Measurements from ENCODE around the gene C10orf53.

C10orf53 gene, protein sequence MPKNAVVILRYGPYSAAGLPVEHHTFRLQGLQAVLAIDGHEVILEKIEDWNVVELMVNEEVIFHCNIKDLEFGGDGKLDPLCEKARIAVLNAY

DNA sequence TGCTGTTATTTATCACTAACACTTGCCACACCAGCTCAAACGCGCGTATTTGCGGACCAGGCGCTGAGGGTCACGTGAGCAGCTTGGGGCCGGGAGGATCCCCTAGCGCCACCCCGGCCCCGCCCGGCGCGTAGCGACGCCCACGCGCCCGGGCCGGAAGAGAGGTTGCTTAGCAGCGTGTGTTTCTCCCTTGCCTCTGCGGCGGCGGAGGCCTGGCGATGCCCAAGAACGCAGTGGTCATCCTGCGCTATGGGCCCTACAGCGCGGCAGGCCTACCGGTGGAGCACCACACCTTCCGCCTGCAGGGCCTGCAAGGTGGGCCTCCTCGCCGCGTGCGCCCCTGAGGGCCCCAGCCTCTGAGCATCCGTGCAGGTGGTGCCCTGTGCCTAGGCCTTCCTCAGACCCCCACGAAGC is at the start of gene C10orf53:
C10orf53 (plus strand) TSS at position 172 of the 414 bp plus-strand sequence; CDS start at position 219, 47 bp downstream.
- Histone ChIP-seq H3K27me3 (replicated peaks; ENCODE audit: control insufficient read depth, insufficient read depth, low read length) (peaks cover 18% of the 10 kb centered on the region), H3K4me3 (ENCODE audit: low read length) (no peak within 1 kb of the TSS), H3K36me3 (ENCODE audit: control insufficient read depth, insufficient read depth, low read length, severe bottlenecking) (no peaks in the 10 kb centered on the region), H3K4me1 (ENCODE audit: control insufficient read depth, insufficient read depth, low read length) (no peaks in the 10 kb centered on the region), H3K9me3 (ENCODE audit: control insufficient read depth, low read length) (peaks cover 23% of the 10 kb centered on the region), H3K9ac (ENCODE audit: low read length) (no peak within 1 kb of the TSS)
- peak; percentile 47 for DNase-seq (ENCODE audit: low read depth)

DNA sequence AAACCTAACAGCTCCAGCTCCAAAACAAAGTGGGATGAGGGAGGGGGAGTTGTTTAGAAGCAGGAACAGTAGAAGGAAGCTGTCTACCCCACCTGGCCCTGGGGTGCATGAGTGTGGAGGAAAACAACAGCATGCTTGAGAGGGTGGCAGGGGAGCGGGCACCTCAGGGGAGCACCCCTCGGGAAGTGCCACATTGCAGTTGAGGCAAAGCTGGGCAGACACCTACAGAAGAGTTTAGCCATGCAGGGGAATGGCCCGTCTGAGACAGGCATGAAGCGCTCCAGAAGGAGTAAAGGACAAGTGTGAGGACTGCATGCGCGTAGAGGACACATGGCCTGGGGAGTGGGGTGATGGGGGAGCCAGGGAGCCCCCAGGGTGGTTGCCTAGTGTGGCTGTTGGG is 47.5 kb upstream of the C10orf53 start:
- Histone ChIP-seq H3K9me3 (ENCODE audit: control insufficient read depth, low read length) (no peaks in the 10 kb centered on the region), H3K36me3 (ENCODE audit: control insufficient read depth, insufficient read depth, low read length, severe bottlenecking) (no peaks in the 10 kb centered on the region), H3K27me3 (replicated peaks; ENCODE audit: control insufficient read depth, insufficient read depth, low read length) (peaks cover 48% of the 10 kb centered on the region), H3K9ac (ENCODE audit: low read length) (no peak overlapping the region), H3K4me3 (ENCODE audit: low read length) (no peak overlapping the region), H3K4me1 (ENCODE audit: control insufficient read depth, insufficient read depth, low read length) (no peaks in the 10 kb centered on the region)
- no peak for DNase-seq (ENCODE audit: low read depth)

DNA sequence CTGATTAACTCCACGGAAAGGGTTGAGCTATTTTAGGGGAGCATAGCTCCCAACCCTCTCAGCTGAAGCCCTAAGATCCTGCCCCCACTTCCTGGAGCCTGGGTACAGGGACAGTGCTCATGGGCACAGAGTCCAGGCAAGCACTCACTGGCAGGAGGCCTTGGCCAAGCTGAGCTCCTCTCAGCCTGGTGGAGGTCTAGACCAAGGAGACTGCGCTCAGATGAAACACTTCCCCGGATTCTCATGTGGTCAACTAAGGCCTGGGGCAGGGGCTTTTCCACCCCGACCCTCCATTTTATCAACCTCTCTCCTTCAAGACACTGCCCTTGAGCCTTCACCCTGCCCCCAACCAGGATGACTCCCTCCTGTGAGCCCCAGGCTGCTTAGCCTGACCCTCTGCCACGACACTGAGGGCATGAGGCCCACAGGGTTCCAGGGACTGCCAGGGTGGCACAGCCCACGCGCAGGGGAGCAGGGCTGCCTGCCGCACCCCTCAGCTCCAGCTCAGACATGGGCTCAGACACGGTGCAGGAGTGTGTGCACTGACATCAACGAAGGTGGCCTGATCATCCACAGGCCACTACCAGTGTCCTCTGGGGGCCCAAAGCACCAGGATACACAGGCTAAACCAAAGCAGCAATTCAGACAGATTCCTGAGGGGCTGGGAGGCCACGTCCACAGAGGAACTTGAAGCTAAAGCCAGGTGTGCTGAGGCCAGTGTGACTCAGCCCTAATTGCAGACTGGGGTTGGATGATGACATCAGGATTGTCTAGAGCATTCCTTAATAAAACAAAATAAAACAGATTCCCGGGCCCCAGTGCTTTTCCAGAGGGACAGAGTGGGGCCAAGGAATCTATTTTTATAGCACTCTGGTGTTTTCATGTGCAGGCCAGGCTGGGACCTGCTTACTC is 46.8 kb upstream of the C10orf53 start:
- no peaks in the 10 kb centered on the region for H3K9me3 ChIP-seq (ENCODE audit: control insufficient read depth, low read length)
- H3K36me3 ChIP-seq (ENCODE audit: control insufficient read depth, insufficient read depth, low read length, severe bottlenecking), result no peaks in the 10 kb centered on the region
- no peak overlapping the region for H3K4me3 ChIP-seq (ENCODE audit: low read length)
- H3K27me3 ChIP-seq (replicated peaks; ENCODE audit: control insufficient read depth, insufficient read depth, low read length), result peaks cover 48% of the 10 kb centered on the region
- DNase-seq (ENCODE audit: low read depth), result no peak
- no peak overlapping the region for H3K9ac ChIP-seq (ENCODE audit: low read length)
- H3K4me1 ChIP-seq (ENCODE audit: control insufficient read depth, insufficient read depth, low read length), result no peaks in the 10 kb centered on the region

DNA sequence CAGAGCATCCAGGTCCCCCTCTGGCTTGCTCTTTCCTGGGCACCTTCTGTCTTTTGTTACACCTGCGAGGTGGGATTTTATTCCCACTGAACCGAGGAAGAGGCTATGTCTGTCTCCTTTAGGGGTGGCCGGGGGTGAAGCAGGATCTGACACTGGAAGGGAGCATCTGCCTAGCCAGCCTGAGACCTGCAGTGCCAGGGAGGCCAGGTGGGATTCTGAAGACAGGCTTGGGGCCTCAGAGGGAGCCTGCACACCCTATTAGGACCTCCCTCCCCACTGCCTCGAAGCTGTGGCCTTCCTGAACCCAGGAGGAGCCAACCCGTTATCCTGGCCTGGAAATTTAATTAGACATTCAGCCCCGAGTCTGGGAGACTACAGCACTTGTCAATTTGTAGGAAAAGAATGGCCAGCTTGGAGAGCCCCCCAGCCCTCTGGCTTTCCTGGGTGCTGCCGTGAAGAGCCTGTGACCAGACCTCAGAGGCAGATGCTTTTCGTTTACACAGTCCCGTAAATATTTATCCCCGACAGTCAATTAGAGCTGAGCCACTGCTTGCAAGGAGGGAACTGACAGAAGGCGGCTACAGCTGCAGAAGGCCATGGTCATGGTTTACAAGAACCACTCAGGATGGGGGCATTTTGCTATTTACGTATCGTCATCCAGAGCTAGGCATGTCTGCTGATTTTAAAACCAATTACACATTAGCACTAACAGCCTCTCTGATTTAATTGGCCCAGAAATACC is 46.0 kb upstream of the C10orf53 start:
- H3K4me1 ChIP-seq (ENCODE audit: control insufficient read depth, insufficient read depth, low read length), result no peaks in the 10 kb centered on the region

DNA sequence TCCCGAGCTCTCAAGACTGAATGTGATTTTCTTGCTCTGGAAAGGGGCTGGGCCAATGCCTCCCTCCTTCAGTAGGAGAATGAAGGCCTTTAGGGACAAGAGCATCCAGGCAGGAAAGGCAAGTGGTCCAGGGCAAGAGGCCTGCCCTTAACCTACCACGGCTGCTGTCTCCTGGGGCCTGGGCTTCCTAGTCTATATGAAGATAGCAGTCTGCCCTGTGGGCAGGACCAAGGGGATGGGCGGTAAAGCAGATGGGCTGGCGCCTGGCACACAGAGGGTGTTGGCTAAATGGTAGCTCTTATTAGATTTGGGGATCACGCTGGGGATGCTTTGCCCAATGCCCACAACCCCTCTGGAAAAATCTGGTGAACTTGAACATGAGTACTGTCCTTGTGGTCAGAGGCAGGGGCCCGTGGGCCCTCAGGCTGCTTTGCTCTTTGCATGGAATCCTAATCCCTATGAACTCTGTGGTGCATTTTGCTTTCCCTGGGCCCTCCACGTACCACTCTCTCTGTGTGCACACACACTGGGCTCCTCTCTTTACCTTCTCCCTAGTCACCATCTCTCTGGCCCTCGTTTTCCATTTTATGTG is 45.3 kb upstream of the C10orf53 start:
- Histone ChIP-seq H3K4me3 (ENCODE audit: low read length) (no peak overlapping the region), H3K36me3 (ENCODE audit: control insufficient read depth, insufficient read depth, low read length, severe bottlenecking) (no peaks in the 10 kb centered on the region), H3K4me1 (ENCODE audit: control insufficient read depth, insufficient read depth, low read length) (no peaks in the 10 kb centered on the region), H3K9me3 (ENCODE audit: control insufficient read depth, low read length) (no peaks in the 10 kb centered on the region), H3K27me3 (replicated peaks; ENCODE audit: control insufficient read depth, insufficient read depth, low read length) (peaks cover 56% of the 10 kb centered on the region), H3K9ac (ENCODE audit: low read length) (no peak overlapping the region)
- no peak for DNase-seq (ENCODE audit: low read depth)

More for the DNA sequence above, 46.0 kb upstream of the C10orf53 start:
- Histone ChIP-seq H3K27me3 (replicated peaks; ENCODE audit: control insufficient read depth, insufficient read depth, low read length) (peaks cover 56% of the 10 kb centered on the region), H3K4me3 (ENCODE audit: low read length) (no peak overlapping the region), H3K9me3 (ENCODE audit: control insufficient read depth, low read length) (no peaks in the 10 kb centered on the region), H3K36me3 (ENCODE audit: control insufficient read depth, insufficient read depth, low read length, severe bottlenecking) (no peaks in the 10 kb centered on the region), H3K9ac (ENCODE audit: low read length) (no peak overlapping the region)
- DNase-seq (ENCODE audit: low read depth), result no peak

DNA sequence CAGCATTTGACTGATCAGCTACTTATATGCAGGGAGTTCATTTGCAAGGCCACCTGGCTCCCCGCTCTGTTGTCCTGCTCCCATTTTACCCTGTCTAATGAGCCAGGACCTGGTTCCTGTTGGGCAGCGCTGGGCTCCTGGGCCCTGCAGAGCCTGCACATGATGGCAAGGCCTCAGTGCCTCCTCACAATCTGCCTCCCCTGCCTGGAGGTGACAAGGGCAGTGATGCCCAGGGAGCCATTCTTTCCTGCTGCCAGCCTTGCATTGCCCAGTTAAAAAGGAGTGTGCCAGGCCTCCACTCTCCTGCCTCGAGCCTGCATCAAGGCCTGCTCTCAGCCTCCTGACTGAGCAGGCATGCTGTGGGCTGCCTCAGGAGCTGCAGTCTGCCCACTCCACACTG is 37.1 kb upstream of the C10orf53 start:
- Histone ChIP-seq H3K27me3 (replicated peaks; ENCODE audit: control insufficient read depth, insufficient read depth, low read length) (peaks cover 64% of the 10 kb centered on the region), H3K4me3 (ENCODE audit: low read length) (no peak overlapping the region), H3K4me1 (ENCODE audit: control insufficient read depth, insufficient read depth, low read length) (peaks cover 4% of the 10 kb centered on the region), H3K36me3 (ENCODE audit: control insufficient read depth, insufficient read depth, low read length, severe bottlenecking) (no peaks in the 10 kb centered on the region), H3K9me3 (ENCODE audit: control insufficient read depth, low read length) (peaks cover 3% of the 10 kb centered on the region), H3K9ac (ENCODE audit: low read length) (no peak overlapping the region)
- DNase-seq (ENCODE audit: low read depth), result no peak

DNA sequence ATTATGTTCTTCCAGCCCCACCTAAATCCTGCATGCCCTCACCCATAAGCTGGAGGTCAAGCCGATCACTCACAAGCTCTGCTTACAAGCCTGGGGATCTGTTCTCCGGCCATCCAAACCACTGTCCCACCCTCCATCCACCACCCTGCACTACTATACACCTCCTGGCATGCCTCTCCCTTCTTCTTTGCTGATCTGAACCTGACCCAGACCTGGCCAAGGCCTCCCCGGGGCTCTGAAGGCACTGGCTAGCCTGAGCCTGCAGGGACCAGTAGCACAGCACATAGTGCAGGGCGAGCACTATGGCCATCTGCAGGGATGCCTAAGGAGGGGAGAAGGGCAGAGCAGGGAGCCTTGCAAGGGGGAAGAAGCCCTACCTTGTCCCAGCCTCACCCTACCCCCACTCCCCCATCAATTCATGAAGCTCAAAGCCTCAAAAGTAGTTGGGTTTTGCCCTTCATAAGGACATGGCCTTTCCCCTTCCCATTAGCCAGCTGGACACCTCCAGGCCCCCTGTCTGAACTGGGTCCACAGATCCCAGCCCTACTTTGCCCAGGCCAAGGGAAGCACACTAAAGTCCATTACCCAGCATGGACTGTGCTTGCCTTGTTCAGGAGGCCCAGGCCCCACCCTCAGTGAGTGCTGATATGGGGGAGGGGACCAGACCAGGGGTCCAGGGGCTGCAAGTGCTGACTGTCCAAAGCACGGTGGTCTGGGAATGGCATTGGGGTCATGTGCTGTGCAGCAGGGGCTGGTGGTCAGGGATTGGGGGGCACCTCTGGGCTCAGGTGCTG is 36.0 kb upstream of the C10orf53 start:
- no peaks in the 10 kb centered on the region for H3K36me3 ChIP-seq (ENCODE audit: control insufficient read depth, insufficient read depth, low read length, severe bottlenecking)
- peaks cover 3% of the 10 kb centered on the region for H3K9me3 ChIP-seq (ENCODE audit: control insufficient read depth, low read length)
- no peak overlapping the region for H3K4me3 ChIP-seq (ENCODE audit: low read length)
- peaks cover 4% of the 10 kb centered on the region for H3K4me1 ChIP-seq (ENCODE audit: control insufficient read depth, insufficient read depth, low read length)
- H3K9ac ChIP-seq (ENCODE audit: low read length), result no peak overlapping the region
- H3K27me3 ChIP-seq (replicated peaks; ENCODE audit: control insufficient read depth, insufficient read depth, low read length), result peaks cover 59% of the 10 kb centered on the region
- no peak for DNase-seq (ENCODE audit: low read depth)

DNA sequence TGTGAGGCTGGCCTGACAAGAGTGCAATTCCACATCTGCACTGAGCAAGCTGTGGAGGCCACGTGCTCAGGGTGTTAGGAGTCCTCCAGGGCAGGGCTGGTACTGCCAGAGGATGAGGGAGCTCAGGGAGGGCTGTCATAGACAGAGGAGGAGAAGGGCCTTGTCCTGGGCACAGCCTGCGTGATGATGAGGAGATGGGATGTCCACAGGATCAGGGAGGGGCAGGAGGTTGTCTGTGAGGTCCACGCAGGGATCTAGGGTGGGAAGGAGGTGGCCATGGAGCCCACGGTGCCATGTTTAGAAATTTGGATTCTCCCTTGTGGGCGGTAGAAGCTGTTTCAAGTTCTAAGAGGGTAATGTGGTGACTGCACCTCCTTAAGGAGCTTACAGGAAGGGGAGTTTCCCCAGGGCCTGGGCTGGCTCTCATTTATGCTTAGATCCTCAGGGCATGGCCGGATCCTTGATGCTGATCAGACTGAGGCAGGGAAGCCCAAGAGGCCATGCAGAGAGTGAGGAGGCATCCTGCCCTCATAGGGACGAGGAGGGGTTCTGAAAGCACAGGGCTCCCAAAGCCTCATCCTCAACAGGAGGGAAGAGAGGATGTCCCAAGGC is 35.3 kb upstream of the C10orf53 start:
- no peaks in the 10 kb centered on the region for H3K36me3 ChIP-seq (ENCODE audit: control insufficient read depth, insufficient read depth, low read length, severe bottlenecking)
- H3K27me3 ChIP-seq (replicated peaks; ENCODE audit: control insufficient read depth, insufficient read depth, low read length), result peaks cover 65% of the 10 kb centered on the region
- no peak overlapping the region for H3K4me3 ChIP-seq (ENCODE audit: low read length)
- peaks cover 4% of the 10 kb centered on the region for H3K4me1 ChIP-seq (ENCODE audit: control insufficient read depth, insufficient read depth, low read length)
- peaks cover 3% of the 10 kb centered on the region for H3K9me3 ChIP-seq (ENCODE audit: control insufficient read depth, low read length)
- no peak for DNase-seq (ENCODE audit: low read depth)
- H3K9ac ChIP-seq (ENCODE audit: low read length), result no peak overlapping the region

DNA sequence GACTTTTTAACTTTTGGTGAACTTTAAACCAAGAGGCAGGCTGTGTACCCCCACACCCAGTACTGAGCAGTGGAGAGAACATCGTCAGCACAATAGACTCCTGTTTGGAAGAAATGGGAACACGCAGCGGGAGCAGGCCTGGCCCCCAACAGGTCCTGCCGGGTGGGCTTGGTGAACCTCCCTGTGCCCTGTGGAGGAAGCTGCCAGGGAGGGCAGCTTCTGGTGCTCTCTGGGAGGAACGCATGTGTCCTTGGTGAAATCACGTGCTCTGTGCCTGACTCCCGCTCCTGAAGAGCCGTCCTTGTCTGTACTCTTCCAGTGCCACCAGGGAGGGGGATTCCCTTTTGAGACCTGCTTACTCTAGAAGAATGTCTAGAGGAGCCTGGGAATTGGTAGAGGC is 34.0 kb upstream of the C10orf53 start:
- H3K9ac ChIP-seq (ENCODE audit: low read length), result no peak overlapping the region
- no peak for DNase-seq (ENCODE audit: low read depth)
- no peaks in the 10 kb centered on the region for H3K36me3 ChIP-seq (ENCODE audit: control insufficient read depth, insufficient read depth, low read length, severe bottlenecking)
- H3K27me3 ChIP-seq (replicated peaks; ENCODE audit: control insufficient read depth, insufficient read depth, low read length), result peaks cover 65% of the 10 kb centered on the region
- H3K9me3 ChIP-seq (ENCODE audit: control insufficient read depth, low read length), result peaks cover under 1% of the 10 kb centered on the region
- H3K4me1 ChIP-seq (ENCODE audit: control insufficient read depth, insufficient read depth, low read length), result peaks cover 4% of the 10 kb centered on the region
- no peak overlapping the region for H3K4me3 ChIP-seq (ENCODE audit: low read length)

All from adipocyte (in vitro differentiated cells).